ENCODE measurements around the gene RASIP1.

DNA sequence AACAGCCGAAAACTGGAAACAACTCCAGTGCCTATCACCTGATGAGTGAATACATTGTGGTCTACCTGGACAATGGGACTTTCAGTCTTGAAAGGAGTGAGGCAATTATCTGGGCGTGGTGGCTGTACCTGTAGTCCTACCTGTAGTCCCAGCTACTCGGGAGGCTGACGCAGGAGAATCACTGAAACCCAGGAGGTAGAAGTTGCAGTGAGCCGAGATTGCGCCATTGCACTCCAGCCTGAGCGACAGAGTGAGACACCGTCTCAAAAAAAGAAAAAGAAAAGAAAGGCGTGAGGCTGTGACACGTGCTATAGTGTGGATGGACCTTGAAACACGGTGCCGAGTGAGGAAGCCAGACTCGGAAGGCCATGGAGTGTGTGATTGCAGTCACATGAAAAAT is 63.5 kb downstream of the RASIP1 start:
- no peak for TF ChIP-seq POLR2AphosphoS5 (IDR thresholded peaks at IDR 0.05; ENCODE audit: low read depth, low read length)
- no peak for TF ChIP-seq TAF1 (IDR thresholded peaks at IDR 0.05; ENCODE audit: borderline replicate concordance, low read depth, low read length)
- TF ChIP-seq POLR2A (IDR thresholded peaks at IDR 0.05; ENCODE audit: low read depth, low read length) = no peak

Data from GM12892 (cell line).